Neuronal stem cell (in vitro differentiated cells): ENCODE measurements around the gene OR52N1.

Experiments used
- DNase-seq: peaks from one replicate; pipeline ENCODE4 v3.0.0-alpha.2; 2013; ENCODE audit warnings: low spot score
- H2AFZ ChIP-seq: one replicate; pipeline ENCODE4 v1.6.1; 2013; ENCODE audit warnings: mild to moderate bottlenecking, low read length, inconsistent platforms
- H2AK5ac ChIP-seq: 2 replicates; pipeline ENCODE4 v1.6.1; 2013; ENCODE audit warnings: low read depth, mild to moderate bottlenecking, inconsistent platforms, low read length, moderate library complexity, mixed read lengths
- H2BK120ac ChIP-seq: 2 replicates; pipeline ENCODE4 v1.6.1; 2013; ENCODE audit warnings: low read depth, mild to moderate bottlenecking, inconsistent platforms, low read length, moderate library complexity, mixed read lengths
- H2BK12ac ChIP-seq: one replicate; pipeline ENCODE4 v1.6.1; 2013; ENCODE audit warnings: low read length, inconsistent platforms
- H2BK15ac ChIP-seq: 2 replicates; pipeline ENCODE4 v1.6.1; 2013; ENCODE audit warnings: mild to moderate bottlenecking, low read length, inconsistent platforms, mixed read lengths
- H2BK5ac ChIP-seq: one replicate; pipeline ENCODE4 v1.6.1; 2013; ENCODE audit warnings: inconsistent platforms, mild to moderate bottlenecking, low read length, moderate library complexity
- H3K14ac ChIP-seq: one replicate; pipeline ENCODE4 v1.6.1; 2013; ENCODE audit warnings: low read length, inconsistent platforms
- H3K18ac ChIP-seq: 2 replicates; pipeline ENCODE4 v1.6.1; 2013; ENCODE audit warnings: low read length, inconsistent platforms
- H3K23ac ChIP-seq: 2 replicates; pipeline ENCODE4 v1.6.1; 2013; ENCODE audit warnings: low read depth, mild to moderate bottlenecking, mixed read lengths, low read length, inconsistent platforms; ENCODE audit not compliant: poor library complexity
- H3K27ac ChIP-seq: replicated peaks from 3 replicates; pipeline ENCODE4 v1.5.1; 2013; ENCODE audit warnings: low read length, inconsistent platforms
- H3K27me3 ChIP-seq, 3 experiments: 2 replicates each; pipeline ENCODE4 v1.6.1; 2013; ENCODE audit warnings: low read length in 3 of 3, mild to moderate bottlenecking in 2 of 3, inconsistent platforms in 1 of 3, low read depth in 1 of 3, mixed read lengths in 1 of 3, moderate library complexity in 1 of 3; ENCODE audit not compliant: control insufficient read depth in 3 of 3, insufficient read depth in 3 of 3
- H3K36me3 ChIP-seq, 2 donors: replicated peaks in 1 of 2; 2 replicates each; pipeline ENCODE4 v1.6.1; 2013; ENCODE audit warnings: low read length in 2 of 2; ENCODE audit not compliant: control insufficient read depth in 2 of 2, insufficient read depth in 2 of 2
- H3K4ac ChIP-seq: 2 replicates; pipeline ENCODE4 v1.6.1; 2013; ENCODE audit warnings: inconsistent platforms, mild to moderate bottlenecking, low read length, moderate library complexity
- H3K4me1 ChIP-seq, 2 donors: 1 replicate in 1 of 2; 2 replicates in 1 of 2; pipeline ENCODE4 v1.6.1; 2013; ENCODE audit warnings: low read length in 2 of 2, low read depth in 1 of 2; ENCODE audit not compliant: control insufficient read depth in 2 of 2, insufficient read depth in 1 of 2
- H3K4me2 ChIP-seq: one replicate; pipeline ENCODE4 v1.6.1; 2013; ENCODE audit warnings: mild to moderate bottlenecking, low read length, inconsistent platforms; ENCODE audit not compliant: insufficient read depth, poor library complexity, severe bottlenecking
- H3K4me3 ChIP-seq, 2 donors: 2 replicates each; pipeline ENCODE4 v1.5.1; 2013; ENCODE audit warnings: low read length in 2 of 2, mild to moderate bottlenecking in 2 of 2, inconsistent platforms in 1 of 2, moderate library complexity in 1 of 2
- H3K79me1 ChIP-seq: one replicate; pipeline ENCODE4 v1.6.1; 2013; ENCODE audit warnings: low read depth, mild to moderate bottlenecking, inconsistent platforms, low read length, moderate library complexity
- H3K9ac ChIP-seq: one replicate; pipeline ENCODE4 v1.6.1; 2013; ENCODE audit warnings: mild to moderate bottlenecking, low read depth, low read length, inconsistent platforms; ENCODE audit not compliant: poor library complexity
- H3K9me3 ChIP-seq, 2 donors: replicated peaks in 1 of 2; 2 replicates each; pipeline versions ENCODE3 to v1.6.1; 2013; ENCODE audit warnings: low read length in 2 of 2, mild to moderate bottlenecking in 2 of 2, inconsistent platforms in 1 of 2, low read depth in 1 of 2, mixed read lengths in 1 of 2, moderate library complexity in 1 of 2; ENCODE audit not compliant: control insufficient read depth in 2 of 2, insufficient read depth in 1 of 2
- H4K8ac ChIP-seq: one replicate; pipeline ENCODE4 v1.6.1; 2013; ENCODE audit warnings: low read depth, mild to moderate bottlenecking, inconsistent platforms, low read length, moderate library complexity
- H4K91ac ChIP-seq: one replicate; pipeline ENCODE4 v1.6.1; 2013; ENCODE audit warnings: low read length, low read depth, mild to moderate bottlenecking, inconsistent platforms; ENCODE audit not compliant: poor library complexity
- WGBS, 2 donors: extraction: QIAGEN DNeasy Blood & Tissue Kit; methylation state at CpG; one replicate each; pipeline ENCODE4 v1.1.7; 2013; ENCODE audit warnings: missing lambda C conversion rate in 2 of 2, mixed read lengths in 1 of 2; ENCODE audit not compliant: insufficient read length in 2 of 2, insufficient replicate concordance in 1 of 2; ENCODE audit errors: extremely low coverage in 2 of 2; 5-methylcytosine and 5-hydroxymethylcytosine counted together

Gene OR52N1

DNA sequence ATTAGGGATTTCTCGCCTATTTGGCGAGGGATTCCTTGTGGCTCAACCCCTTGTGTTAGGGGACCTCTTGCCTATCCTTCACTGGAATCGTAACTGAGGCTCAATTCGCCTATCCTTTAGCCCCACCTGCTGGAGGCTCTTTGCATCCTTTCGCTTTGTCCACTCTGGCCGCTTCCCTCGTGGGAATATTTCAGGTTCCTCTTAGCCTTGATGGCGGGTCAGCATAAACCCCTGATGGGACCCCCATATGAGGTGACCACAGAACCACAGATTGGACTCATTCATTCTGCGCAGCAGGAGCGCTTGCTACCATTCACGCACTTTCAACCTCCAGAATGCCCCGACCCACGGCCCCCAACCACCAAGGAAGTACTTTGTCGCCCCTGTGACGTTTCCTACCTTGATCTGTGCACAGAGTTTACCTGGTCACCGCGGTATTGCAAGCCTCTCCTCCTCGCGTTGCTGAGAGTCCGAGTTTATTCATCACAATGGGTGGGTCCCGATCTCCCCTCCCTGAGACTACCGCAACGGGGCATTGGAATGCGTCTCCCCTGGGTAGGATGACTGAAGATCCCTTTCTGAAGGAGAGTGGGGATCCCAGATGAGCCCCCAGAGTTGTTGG, 17.5 kb upstream of the OR52N1 start, which contains the start of gene OR52N2:
TSS of gene OR52N2 (plus strand) at position 425 of the 622 bp plus-strand sequence. CDS start 11,412 bp downstream, outside the sequence.
- H3K36me3 ChIP-seq = no peaks in the 10 kb centered on the region
- H2BK5ac ChIP-seq = no peak within 1 kb of the TSS
- H3K4me1 ChIP-seq = peaks cover 0 to 3% of the 10 kb centered on the region in 2 donors
- H2BK15ac ChIP-seq = no peak within 1 kb of the TSS
- H3K4me2 ChIP-seq = peak within 1 kb of the TSS; percentile 69
- no peak within 1 kb of the TSS for H3K14ac ChIP-seq
- H3K23ac ChIP-seq = no peak within 1 kb of the TSS
- H3K9ac ChIP-seq = no peak within 1 kb of the TSS
- peak within 1 kb of the TSS; percentile 79 for H3K18ac ChIP-seq
- H2BK12ac ChIP-seq = no peak within 1 kb of the TSS
- H3K4ac ChIP-seq = no peak within 1 kb of the TSS
- no peaks in the 10 kb centered on the region for H3K79me1 ChIP-seq
- H3K4me3 ChIP-seq = peak within 1 kb of the TSS in 1 of 2 donors; percentile 70
- H4K8ac ChIP-seq = no peak within 1 kb of the TSS
- H3K27me3 ChIP-seq = no peaks in the 10 kb centered on the region
- WGBS, 2 donors = no CpG with 5 or more reads among the region's 24 CpGs
- peak within 1 kb of the TSS; percentile 62 for H2AFZ ChIP-seq
- H3K9me3 ChIP-seq = no peaks in the 10 kb centered on the region
- no peak within 1 kb of the TSS for H2BK120ac ChIP-seq
- peak; percentile 81 for DNase-seq
- H3K27ac ChIP-seq = no peak within 1 kb of the TSS
- H2AK5ac ChIP-seq = no peak within 1 kb of the TSS
- H4K91ac ChIP-seq = no peak within 1 kb of the TSS

DNA sequence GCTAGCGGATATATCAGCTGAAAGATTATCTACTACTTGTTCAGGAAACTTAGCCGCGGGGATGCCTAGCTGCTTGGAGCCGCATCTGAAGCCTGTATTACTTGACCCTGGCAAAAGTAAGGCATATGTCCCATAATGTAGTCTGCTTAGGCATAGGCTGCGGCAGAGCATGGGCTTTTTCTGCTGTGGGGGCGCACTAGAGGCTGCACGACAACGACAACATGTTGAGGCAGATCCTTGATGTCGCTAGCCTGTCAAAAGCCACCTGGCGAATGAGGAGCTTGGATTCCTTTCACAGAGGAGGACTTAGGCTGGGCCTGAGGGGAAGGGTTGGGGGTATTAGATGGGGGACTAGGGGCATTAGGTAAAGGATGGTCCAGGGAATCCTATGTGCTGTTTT, 16.5 kb upstream of the OR52N1 start:
- H2BK5ac ChIP-seq = no peak overlapping the region
- DNase-seq = no peak
- H2BK120ac ChIP-seq = no peak overlapping the region
- no peaks in the 10 kb centered on the region for H3K27me3 ChIP-seq
- H3K27ac ChIP-seq = no peak overlapping the region
- H2AK5ac ChIP-seq = no peak overlapping the region
- no peak overlapping the region for H3K14ac ChIP-seq
- H3K18ac ChIP-seq = no peak overlapping the region
- H3K4me3 ChIP-seq = no peak overlapping the region
- no peaks in the 10 kb centered on the region for H3K36me3 ChIP-seq
- no peak overlapping the region for H2BK12ac ChIP-seq
- no peak overlapping the region for H2AFZ ChIP-seq
- no peaks in the 10 kb centered on the region for H3K79me1 ChIP-seq
- H4K91ac ChIP-seq = no peak overlapping the region
- no peak overlapping the region for H4K8ac ChIP-seq
- H3K23ac ChIP-seq = no peak overlapping the region
- H3K4me2 ChIP-seq = no peak overlapping the region
- no peaks in the 10 kb centered on the region for H3K9me3 ChIP-seq
- peaks cover 0 to 3% of the 10 kb centered on the region in 2 donors for H3K4me1 ChIP-seq
- H2BK15ac ChIP-seq = no peak overlapping the region
- no CpG with 5 or more reads among the region's 10 CpGs for WGBS, 2 donors
- no peak overlapping the region for H3K9ac ChIP-seq
- H3K4ac ChIP-seq = no peak overlapping the region

GRCh38 chr11:5803982-5804381, 12.9 kb upstream of the OR52N1 start:
- DNase-seq = no peak
- Histone ChIP-seq H2BK12ac (no peak overlapping the region), H2BK120ac (no peak overlapping the region), H3K18ac (no peak overlapping the region), H3K4me2 (no peak overlapping the region), H2AK5ac (no peak overlapping the region), H2AFZ (no peak overlapping the region), H4K91ac (no peak overlapping the region), H3K27ac (no peak overlapping the region), H2BK5ac (no peak overlapping the region), H4K8ac (no peak overlapping the region), H3K9ac (no peak overlapping the region), H3K4me1 (peaks cover 0 to 3% of the 10 kb centered on the region in 2 donors), H3K4ac (no peak overlapping the region), H3K14ac (no peak overlapping the region), H3K79me1 (no peaks in the 10 kb centered on the region), H3K4me3 (no peak overlapping the region), H3K27me3 (no peaks in the 10 kb centered on the region), H2BK15ac (no peak overlapping the region), H3K23ac (no peak overlapping the region), H3K9me3 (no peaks in the 10 kb centered on the region), H3K36me3 (no peaks in the 10 kb centered on the region)
- no CpG with 5 or more reads among the region's 5 CpGs for WGBS, 2 donors

DNA sequence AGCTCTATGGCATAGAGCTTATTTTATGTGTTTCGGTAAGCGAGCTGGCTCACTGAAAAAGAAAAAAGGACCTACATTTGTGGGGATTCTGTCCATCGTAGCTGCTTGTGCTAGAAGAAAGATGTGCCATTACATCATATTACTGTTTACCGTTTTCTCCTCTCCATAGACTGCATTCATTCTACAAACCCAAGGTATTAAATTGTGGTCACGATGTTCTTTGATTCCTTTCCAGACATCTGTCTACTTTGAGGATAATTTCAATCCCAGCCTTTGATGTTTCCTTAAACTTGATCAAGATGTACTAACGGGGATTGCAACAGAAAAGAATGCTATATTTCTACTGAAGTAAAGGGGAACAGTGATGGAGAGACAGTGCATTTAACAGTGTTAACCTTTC, 5.5 kb upstream of the OR52N1 start:
- no peak overlapping the region for H2AK5ac ChIP-seq
- no peak overlapping the region for H3K9ac ChIP-seq
- no peak overlapping the region for H3K18ac ChIP-seq
- no peak overlapping the region for H3K14ac ChIP-seq
- DNase-seq = no peak
- H3K4ac ChIP-seq = no peak overlapping the region
- no peak overlapping the region for H3K4me2 ChIP-seq
- H3K23ac ChIP-seq = no peak overlapping the region
- H3K4me1 ChIP-seq = no peaks in the 10 kb centered on the region
- H3K27ac ChIP-seq = no peak overlapping the region
- H3K36me3 ChIP-seq = no peaks in the 10 kb centered on the region
- no peaks in the 10 kb centered on the region for H3K9me3 ChIP-seq
- H3K79me1 ChIP-seq = no peaks in the 10 kb centered on the region
- no CpG with 5 or more reads among the region's 6 CpGs for WGBS, 2 donors
- H3K4me3 ChIP-seq = no peak overlapping the region
- no peak overlapping the region for H4K8ac ChIP-seq
- no peaks in the 10 kb centered on the region for H3K27me3 ChIP-seq
- no peak overlapping the region for H2BK5ac ChIP-seq
- no peak overlapping the region for H2AFZ ChIP-seq
- H2BK15ac ChIP-seq = no peak overlapping the region
- no peak overlapping the region for H2BK12ac ChIP-seq
- no peak overlapping the region for H4K91ac ChIP-seq
- no peak overlapping the region for H2BK120ac ChIP-seq
